Liver (tissue), 3 donors: ENCODE measurements around the gene WDR27.

Source experiments
- EGR1 ChIP-seq, 2 donors: IDR thresholded peaks; 2 replicates each; pipeline ENCODE4 v1.6.1; 2016 to 2018; ENCODE audit warnings: antibody characterized with exemption in 2 of 2, low read depth in 2 of 2
- RAD21 ChIP-seq, 2 donors: IDR thresholded peaks; 2 replicates each; pipeline ENCODE4 v1.6.1; 2016; ENCODE audit warnings: antibody characterized with exemption in 2 of 2, mild to moderate bottlenecking in 2 of 2
- RXRA ChIP-seq, 2 donors: IDR thresholded peaks; 2 replicates each; pipeline ENCODE4 v1.6.1; 2017 to 2018; ENCODE audit warnings: antibody characterized with exemption in 2 of 2, mild to moderate bottlenecking in 1 of 2
- TAF1 ChIP-seq: conservative IDR thresholded peaks from 2 replicates; pipeline ENCODE4 v1.6.1; 2016; ENCODE audit warnings: antibody characterized with exemption, mild to moderate bottlenecking
- YY1 ChIP-seq: IDR thresholded peaks from 2 replicates; pipeline ENCODE4 v1.6.1; 2016; ENCODE audit warnings: antibody characterized with exemption, mild to moderate bottlenecking
- TF ChIP-seq, protein P1 (sequence below): fragments of 150-350 bp; IDR thresholded peaks from 2 replicates; pipeline ENCODE4 v1.5.1; 2017; ENCODE audit warnings: improper control_type of control experiment, low read depth, low read length; ENCODE audit not compliant: missing input control
- TF ChIP-seq, protein P2 (sequence below): IDR thresholded peaks from 2 replicates; pipeline ENCODE4 v1.6.1; 2016; ENCODE audit warnings: antibody characterized with exemption
- TF ChIP-seq, protein P3 (sequence below): IDR thresholded peaks from 2 replicates; pipeline ENCODE4 v1.6.1; 2016; ENCODE audit warnings: antibody characterized with exemption
- TF ChIP-seq, protein P4 (sequence below): IDR thresholded peaks from 2 replicates; pipeline ENCODE4 v1.6.1; 2016; ENCODE audit warnings: antibody characterized with exemption, mild to moderate bottlenecking
- donor health status: healthy.
- donor health status: healthy.

DNA sequence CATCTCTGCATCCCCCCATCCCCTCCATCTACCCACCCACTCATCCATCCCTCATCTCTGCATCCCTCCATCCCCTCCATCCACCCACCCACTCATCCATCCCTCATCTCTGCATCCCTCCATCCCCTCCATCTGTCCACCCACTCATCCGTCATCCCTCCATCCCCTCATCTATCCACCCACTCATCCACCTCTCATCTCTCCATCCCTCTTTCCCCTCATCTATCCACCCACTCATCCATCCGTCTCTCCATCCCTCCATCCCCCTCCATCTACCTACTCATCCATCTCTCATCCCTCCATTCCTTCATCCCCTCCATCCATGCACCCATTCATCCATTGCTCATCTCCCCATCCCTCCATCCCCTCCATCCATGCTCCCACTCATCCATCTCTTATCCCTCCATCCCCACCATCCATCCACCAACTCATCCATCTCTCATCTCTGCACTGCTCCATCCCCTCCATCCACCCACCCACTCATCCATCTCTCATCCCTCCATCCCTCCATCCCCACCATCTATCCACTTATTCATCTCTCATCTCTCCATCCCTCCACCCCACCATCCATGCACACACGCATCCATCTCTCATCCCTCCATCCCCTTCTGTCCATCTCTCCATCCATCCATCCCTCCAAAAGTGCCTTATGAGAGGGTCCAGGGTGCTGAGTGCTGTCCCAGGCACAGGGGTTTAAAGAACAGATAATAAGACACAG is 51.4 kb downstream of the WDR27 start:
- TF ChIP-seq, protein P1, sequence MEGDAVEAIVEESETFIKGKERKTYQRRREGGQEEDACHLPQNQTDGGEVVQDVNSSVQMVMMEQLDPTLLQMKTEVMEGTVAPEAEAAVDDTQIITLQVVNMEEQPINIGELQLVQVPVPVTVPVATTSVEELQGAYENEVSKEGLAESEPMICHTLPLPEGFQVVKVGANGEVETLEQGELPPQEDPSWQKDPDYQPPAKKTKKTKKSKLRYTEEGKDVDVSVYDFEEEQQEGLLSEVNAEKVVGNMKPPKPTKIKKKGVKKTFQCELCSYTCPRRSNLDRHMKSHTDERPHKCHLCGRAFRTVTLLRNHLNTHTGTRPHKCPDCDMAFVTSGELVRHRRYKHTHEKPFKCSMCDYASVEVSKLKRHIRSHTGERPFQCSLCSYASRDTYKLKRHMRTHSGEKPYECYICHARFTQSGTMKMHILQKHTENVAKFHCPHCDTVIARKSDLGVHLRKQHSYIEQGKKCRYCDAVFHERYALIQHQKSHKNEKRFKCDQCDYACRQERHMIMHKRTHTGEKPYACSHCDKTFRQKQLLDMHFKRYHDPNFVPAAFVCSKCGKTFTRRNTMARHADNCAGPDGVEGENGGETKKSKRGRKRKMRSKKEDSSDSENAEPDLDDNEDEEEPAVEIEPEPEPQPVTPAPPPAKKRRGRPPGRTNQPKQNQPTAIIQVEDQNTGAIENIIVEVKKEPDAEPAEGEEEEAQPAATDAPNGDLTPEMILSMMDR, result no peak
- TF ChIP-seq, protein P2, sequence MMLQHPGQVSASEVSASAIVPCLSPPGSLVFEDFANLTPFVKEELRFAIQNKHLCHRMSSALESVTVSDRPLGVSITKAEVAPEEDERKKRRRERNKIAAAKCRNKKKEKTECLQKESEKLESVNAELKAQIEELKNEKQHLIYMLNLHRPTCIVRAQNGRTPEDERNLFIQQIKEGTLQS, result no peak
- TF ChIP-seq, protein P3, sequence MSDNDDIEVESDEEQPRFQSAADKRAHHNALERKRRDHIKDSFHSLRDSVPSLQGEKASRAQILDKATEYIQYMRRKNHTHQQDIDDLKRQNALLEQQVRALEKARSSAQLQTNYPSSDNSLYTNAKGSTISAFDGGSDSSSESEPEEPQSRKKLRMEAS, result no peak
- TF ChIP-seq EGR1 (IDR thresholded peaks at IDR 0.05; ENCODE audit: low read depth in 2 of 2) (no peak), RAD21 (IDR thresholded peaks at IDR 0.05) (no peak), TAF1 (no peak), YY1 (no peak), RXRA (IDR thresholded peaks at IDR 0.05) (no peak)
- TF ChIP-seq, protein P4, sequence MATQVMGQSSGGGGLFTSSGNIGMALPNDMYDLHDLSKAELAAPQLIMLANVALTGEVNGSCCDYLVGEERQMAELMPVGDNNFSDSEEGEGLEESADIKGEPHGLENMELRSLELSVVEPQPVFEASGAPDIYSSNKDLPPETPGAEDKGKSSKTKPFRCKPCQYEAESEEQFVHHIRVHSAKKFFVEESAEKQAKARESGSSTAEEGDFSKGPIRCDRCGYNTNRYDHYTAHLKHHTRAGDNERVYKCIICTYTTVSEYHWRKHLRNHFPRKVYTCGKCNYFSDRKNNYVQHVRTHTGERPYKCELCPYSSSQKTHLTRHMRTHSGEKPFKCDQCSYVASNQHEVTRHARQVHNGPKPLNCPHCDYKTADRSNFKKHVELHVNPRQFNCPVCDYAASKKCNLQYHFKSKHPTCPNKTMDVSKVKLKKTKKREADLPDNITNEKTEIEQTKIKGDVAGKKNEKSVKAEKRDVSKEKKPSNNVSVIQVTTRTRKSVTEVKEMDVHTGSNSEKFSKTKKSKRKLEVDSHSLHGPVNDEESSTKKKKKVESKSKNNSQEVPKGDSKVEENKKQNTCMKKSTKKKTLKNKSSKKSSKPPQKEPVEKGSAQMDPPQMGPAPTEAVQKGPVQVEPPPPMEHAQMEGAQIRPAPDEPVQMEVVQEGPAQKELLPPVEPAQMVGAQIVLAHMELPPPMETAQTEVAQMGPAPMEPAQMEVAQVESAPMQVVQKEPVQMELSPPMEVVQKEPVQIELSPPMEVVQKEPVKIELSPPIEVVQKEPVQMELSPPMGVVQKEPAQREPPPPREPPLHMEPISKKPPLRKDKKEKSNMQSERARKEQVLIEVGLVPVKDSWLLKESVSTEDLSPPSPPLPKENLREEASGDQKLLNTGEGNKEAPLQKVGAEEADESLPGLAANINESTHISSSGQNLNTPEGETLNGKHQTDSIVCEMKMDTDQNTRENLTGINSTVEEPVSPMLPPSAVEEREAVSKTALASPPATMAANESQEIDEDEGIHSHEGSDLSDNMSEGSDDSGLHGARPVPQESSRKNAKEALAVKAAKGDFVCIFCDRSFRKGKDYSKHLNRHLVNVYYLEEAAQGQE, result no peak
